Smooth muscle cell (in vitro differentiated cells): ENCODE results near the gene GPC6. TPM values are rescaled to one million over a fixed set of nuclear protein-coding genes. Genes with fewer than 3 reads are reported as not detected.
A peak's percentile ranks its signal among the peaks of the same experiment; 100 is the strongest.

Experiments used
- DNase-seq: peaks from one replicate; lab custom pipeline; 2025; ENCODE audit not compliant: unreplicated experiment; lab: John Stamatoyannopoulos, UW
- H2AFZ ChIP-seq: fragments of 200-600 bp; sonication (generic); 2 replicates; pipeline ENCODE4 v1.6.0; 2016; ENCODE audit warnings: antibody characterized with exemption, low read depth, mild to moderate bottlenecking
- H3F3A ChIP-seq: fragments of 200-600 bp; sonication (generic); 2 replicates; pipeline ENCODE4 v1.6.0; 2017; ENCODE audit warnings: antibody characterized with exemption, low read depth
- H3K27ac ChIP-seq: fragments of 200-600 bp; sonication (generic); 2 replicates; pipeline ENCODE4 v1.5.1; 2016; ENCODE audit warnings: low read depth, mild to moderate bottlenecking
- H3K27me3 ChIP-seq: fragments of 200-600 bp; sonication (generic); 2 replicates; pipeline ENCODE4 v1.6.1; 2016; ENCODE audit warnings: low read depth, mild to moderate bottlenecking
- H3K36me3 ChIP-seq: fragments of 200-600 bp; sonication (generic); 2 replicates; pipeline ENCODE4 v1.5.1; 2016; ENCODE audit warnings: low read depth
- H3K4me1 ChIP-seq: fragments of 200-600 bp; sonication (generic); 2 replicates; pipeline ENCODE4 v1.5.1; 2016; ENCODE audit warnings: low read depth
- H3K4me2 ChIP-seq: fragments of 200-600 bp; sonication (generic); 2 replicates; pipeline ENCODE4 v1.6.0; 2016; ENCODE audit warnings: mild to moderate bottlenecking
- H3K4me3 ChIP-seq: fragments of 200-600 bp; sonication (generic); 2 replicates; pipeline ENCODE4 v1.5.1; 2016; ENCODE audit warnings: mild to moderate bottlenecking
- H3K79me2 ChIP-seq: fragments of 200-600 bp; sonication (generic); 2 replicates; pipeline ENCODE4 v1.6.0; 2016; ENCODE audit warnings: low read depth, mild to moderate bottlenecking
- H3K9ac ChIP-seq: fragments of 200-600 bp; sonication (generic); 2 replicates; pipeline ENCODE4 v1.6.0; 2016; ENCODE audit warnings: low read depth
- H3K9me3 ChIP-seq: fragments of 200-600 bp; sonication (generic); replicated peaks from 2 replicates; pipeline ENCODE4 v1.5.1; 2016; ENCODE audit warnings: low read depth
- H4K20me1 ChIP-seq: fragments of 200-600 bp; sonication (generic); 2 replicates; pipeline ENCODE4 v1.6.0; 2016; ENCODE audit warnings: low read depth
- CTCF ChIP-seq: fragments of 200-600 bp; sonication (generic); IDR thresholded peaks from 2 replicates; pipeline ENCODE4 v1.5.1; 2017; ENCODE audit warnings: borderline replicate concordance, mild to moderate bottlenecking, antibody characterized with exemption; ENCODE audit not compliant: insufficient read depth, poor library complexity, severe bottlenecking
- WGBS: methylation state at CpG from one replicate; pipeline ENCODE4 v1.1.7; 2016; ENCODE audit warnings: low lambda C conversion rate; 5-methylcytosine and 5-hydroxymethylcytosine counted together
- polyA plus RNA-seq: library from polyadenylated mRNA; unstranded; fragments of >200 nt; fragmentation: Nextera tagmentation; extraction: Ambion mirVana; gene quantifications from 2 replicates; pipeline ENCODE4 v1.2.1, GENCODE V29; 2016
- total RNA-seq: library from RNA; depleted of rRNA; stranded (reverse); fragments of >200 nt; gene quantifications from 2 replicates; pipeline ENCODE4 v1.2.3, GENCODE V29; 2014

GPC6 gene
- total and polyA plus RNA-seq, 2 experiments from 2014 or later: 19.7 to 68.5 TPM

GRCh38 chr13:93724187-93724586 lies 497.6 kb downstream of the GPC6 start:
- WGBS: 73% methylated on average over 1 of the region's 1 CpG

GRCh38 chr13:93726173-93726957 lies 499.8 kb downstream of the GPC6 start:
- Histone ChIP-seq H3K9me3 (no peaks in the 10 kb centered on the region), H3F3A (no peaks in the 10 kb centered on the region), H3K36me3 (no peaks in the 10 kb centered on the region), H2AFZ (no peak overlapping the region), H4K20me1 (peaks cover 5% of the 10 kb centered on the region), H3K4me2 (no peak overlapping the region), H3K27me3 (no peaks in the 10 kb centered on the region), H3K4me1 (peaks cover 9% of the 10 kb centered on the region), H3K27ac (no peak overlapping the region), H3K4me3 (no peak overlapping the region), H3K79me2 (peaks cover 5% of the 10 kb centered on the region), H3K9ac (no peak overlapping the region)
- DNase-seq: no peak
- no peak for TF ChIP-seq CTCF
- WGBS: 84% methylated on average over 6 of the region's 6 CpGs

More at GRCh38 chr13:93724187-93724586, 497.6 kb downstream of the GPC6 start:
- H2AFZ ChIP-seq: no peak overlapping the region
- no peak overlapping the region for H3K9ac ChIP-seq
- no peaks in the 10 kb centered on the region for H3K9me3 ChIP-seq
- H3K4me3 ChIP-seq: no peak overlapping the region
- no peak for DNase-seq
- peaks cover 11% of the 10 kb centered on the region for H3K79me2 ChIP-seq
- H4K20me1 ChIP-seq: peaks cover 5% of the 10 kb centered on the region
- H3K4me1 ChIP-seq: peaks cover 9% of the 10 kb centered on the region
- no peak overlapping the region for H3K27ac ChIP-seq
- H3F3A ChIP-seq: no peaks in the 10 kb centered on the region
- no peaks in the 10 kb centered on the region for H3K36me3 ChIP-seq
- no peak overlapping the region for H3K4me2 ChIP-seq
- no peaks in the 10 kb centered on the region for H3K27me3 ChIP-seq
- TF ChIP-seq CTCF: no peak

- DNase-seq: no peak
- Histone ChIP-seq H3K9ac (no peak overlapping the region), H3K9me3 (no peaks in the 10 kb centered on the region), H3K27me3 (no peaks in the 10 kb centered on the region), H3K27ac (no peak overlapping the region), H3F3A (no peaks in the 10 kb centered on the region), H4K20me1 (peaks cover 5% of the 10 kb centered on the region), H3K4me3 (no peak overlapping the region), H3K4me1 (peaks cover 9% of the 10 kb centered on the region), H3K79me2 (peaks cover 4% of the 10 kb centered on the region), H3K36me3 (no peaks in the 10 kb centered on the region), H3K4me2 (peak overlapping the region; percentile 25), H2AFZ (no peak overlapping the region)
- WGBS: 64% methylated on average over 3 of the region's 3 CpGs
- no peak for TF ChIP-seq CTCF
Measured at GRCh38 chr13:93727211-93728141, 500.9 kb downstream of the GPC6 start.
